Progenitor cell of endocrine pancreas (in vitro differentiated cells): ENCODE data around the gene EZH1. TPM values are rescaled to one million over a fixed set of nuclear protein-coding genes. Genes with fewer than 3 reads are reported as not detected.

Experiments used
- DNase-seq: peaks from one replicate; pipeline ENCODE4 v3.0.0; 2021; ENCODE audit warnings: low spot score; ENCODE audit not compliant: unreplicated experiment
- H3K27ac Mint-ChIP-seq: 2 replicates; pipeline ENCODE4 v1.8.0; 2021; ENCODE audit warnings: mild to moderate bottlenecking, moderate library complexity, mixed read lengths
- H3K27me3 Mint-ChIP-seq: 2 replicates; pipeline ENCODE4 v1.8.0; 2021; ENCODE audit warnings: mixed read lengths
- H3K36me3 Mint-ChIP-seq: 2 replicates; pipeline ENCODE4 v1.8.0; 2022; ENCODE audit warnings: mixed read lengths; ENCODE audit not compliant: insufficient read depth
- H3K4me1 Mint-ChIP-seq: 2 replicates; pipeline ENCODE4 v1.8.0; 2021; ENCODE audit warnings: low read depth, mixed read lengths
- H3K4me3 Mint-ChIP-seq: 2 replicates; pipeline ENCODE4 v1.8.0; 2021; ENCODE audit warnings: low read depth, mild to moderate bottlenecking, moderate library complexity, mixed read lengths
- H3K9me3 Mint-ChIP-seq: 2 replicates; pipeline ENCODE4 v1.8.0; 2021; ENCODE audit warnings: low read depth, mixed read lengths
- total RNA-seq: library from RNA; stranded (reverse); gene quantifications from 2 replicates; pipeline ENCODE4 v1.2.1, GENCODE V29; 2021
- TF ChIP-seq, protein P1 (sequence below): fragments of 200-600 bp; sonication (generic); IDR thresholded peaks from one replicate; pipeline ENCODE4 v1.5.0; 2021; ENCODE audit warnings: antibody characterized with exemption, mild to moderate bottlenecking; ENCODE audit not compliant: unreplicated experiment

Gene EZH1
- total RNA-seq, 1 donor from 2014 or later, result 31.9 TPM

- peaks cover 3% of the 10 kb centered on the region for H3K36me3 Mint-ChIP-seq
- no peaks in the 10 kb centered on the region for H3K9me3 Mint-ChIP-seq
- TF ChIP-seq, protein P1, sequence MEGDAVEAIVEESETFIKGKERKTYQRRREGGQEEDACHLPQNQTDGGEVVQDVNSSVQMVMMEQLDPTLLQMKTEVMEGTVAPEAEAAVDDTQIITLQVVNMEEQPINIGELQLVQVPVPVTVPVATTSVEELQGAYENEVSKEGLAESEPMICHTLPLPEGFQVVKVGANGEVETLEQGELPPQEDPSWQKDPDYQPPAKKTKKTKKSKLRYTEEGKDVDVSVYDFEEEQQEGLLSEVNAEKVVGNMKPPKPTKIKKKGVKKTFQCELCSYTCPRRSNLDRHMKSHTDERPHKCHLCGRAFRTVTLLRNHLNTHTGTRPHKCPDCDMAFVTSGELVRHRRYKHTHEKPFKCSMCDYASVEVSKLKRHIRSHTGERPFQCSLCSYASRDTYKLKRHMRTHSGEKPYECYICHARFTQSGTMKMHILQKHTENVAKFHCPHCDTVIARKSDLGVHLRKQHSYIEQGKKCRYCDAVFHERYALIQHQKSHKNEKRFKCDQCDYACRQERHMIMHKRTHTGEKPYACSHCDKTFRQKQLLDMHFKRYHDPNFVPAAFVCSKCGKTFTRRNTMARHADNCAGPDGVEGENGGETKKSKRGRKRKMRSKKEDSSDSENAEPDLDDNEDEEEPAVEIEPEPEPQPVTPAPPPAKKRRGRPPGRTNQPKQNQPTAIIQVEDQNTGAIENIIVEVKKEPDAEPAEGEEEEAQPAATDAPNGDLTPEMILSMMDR, result no peak
- no peak for DNase-seq
- H3K27ac Mint-ChIP-seq, result no peak overlapping the region
- no peaks in the 10 kb centered on the region for H3K27me3 Mint-ChIP-seq
- H3K4me3 Mint-ChIP-seq, result no peak overlapping the region
- H3K4me1 Mint-ChIP-seq, result no peaks in the 10 kb centered on the region
These were observed 49.3 kb downstream of the EZH1 start for GRCh38 chr17:42695500-42695899.

DNA sequence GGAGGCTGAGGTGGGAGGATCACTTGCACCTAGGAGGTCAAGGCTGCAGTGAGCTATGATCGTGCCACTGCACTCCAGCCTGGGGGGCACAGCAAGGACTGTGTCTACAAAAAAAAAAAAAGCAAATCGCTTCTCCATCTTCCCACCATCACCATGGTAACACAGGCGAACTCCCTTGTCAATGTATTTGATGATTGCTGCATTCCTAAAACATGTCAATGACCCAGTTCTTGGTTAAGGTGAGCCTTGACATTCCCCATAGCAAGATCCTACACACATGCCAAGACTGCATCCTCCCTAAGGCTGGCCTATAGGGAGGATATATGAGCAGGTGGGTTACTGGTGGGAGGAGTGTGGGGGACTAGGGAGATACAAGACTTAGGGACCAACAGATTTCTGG, 50.3 kb downstream of the EZH1 start:
- Mint-ChIP-seq H3K27me3 (no peaks in the 10 kb centered on the region), H3K4me3 (no peak overlapping the region), H3K4me1 (no peaks in the 10 kb centered on the region), H3K27ac (no peak overlapping the region), H3K9me3 (no peaks in the 10 kb centered on the region), H3K36me3 (peaks cover 3% of the 10 kb centered on the region)
- no peak for DNase-seq
- TF ChIP-seq, protein P1, result no peak

DNA sequence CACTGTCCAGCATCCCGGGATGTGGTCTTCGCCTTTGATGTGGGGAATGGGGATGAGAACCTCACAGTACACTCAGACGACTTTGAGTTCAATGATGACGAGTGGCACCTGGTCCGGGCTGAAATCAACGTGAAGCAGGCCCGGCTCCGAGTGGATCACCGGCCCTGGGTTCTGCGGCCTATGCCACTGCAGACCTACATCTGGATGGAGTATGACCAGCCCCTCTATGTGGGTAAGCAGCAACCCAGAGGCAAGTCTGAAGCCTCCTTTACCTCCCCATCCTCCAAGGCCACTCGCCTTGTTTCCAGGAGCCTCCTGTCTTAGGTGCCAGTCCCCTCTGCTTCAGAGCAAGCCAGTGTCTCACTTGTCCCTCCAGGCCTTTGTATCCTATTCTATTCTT, 52.4 kb downstream of the EZH1 start:
- no peak overlapping the region for H3K4me3 Mint-ChIP-seq
- TF ChIP-seq, protein P1, result no peak
- H3K9me3 Mint-ChIP-seq, result no peaks in the 10 kb centered on the region
- H3K36me3 Mint-ChIP-seq, result peaks cover 3% of the 10 kb centered on the region
- DNase-seq, result no peak
- H3K27ac Mint-ChIP-seq, result no peak overlapping the region
- no peaks in the 10 kb centered on the region for H3K4me1 Mint-ChIP-seq
- H3K27me3 Mint-ChIP-seq, result no peaks in the 10 kb centered on the region

GRCh38 chr17:42691021-42691545, 53.8 kb downstream of the EZH1 start:
- TF ChIP-seq, protein P1, result no peak
- Mint-ChIP-seq H3K4me1 (no peaks in the 10 kb centered on the region), H3K9me3 (no peaks in the 10 kb centered on the region), H3K27me3 (no peaks in the 10 kb centered on the region), H3K36me3 (peaks cover 5% of the 10 kb centered on the region), H3K4me3 (no peak overlapping the region), H3K27ac (no peak overlapping the region)
- no peak for DNase-seq

- no peaks in the 10 kb centered on the region for H3K4me1 Mint-ChIP-seq
- no peak for DNase-seq
- TF ChIP-seq, protein P1, result no peak
- no peak overlapping the region for H3K4me3 Mint-ChIP-seq
- H3K36me3 Mint-ChIP-seq, result peaks cover 2% of the 10 kb centered on the region
- no peaks in the 10 kb centered on the region for H3K9me3 Mint-ChIP-seq
- no peak overlapping the region for H3K27ac Mint-ChIP-seq
- H3K27me3 Mint-ChIP-seq, result peaks cover 4% of the 10 kb centered on the region
These were observed 54.2 kb downstream of the EZH1 start for GRCh38 chr17:42690596-42690995.
